NCI-H510A (cell line): ENCODE measurements around the gene COL27A1.

Experiments
- DNase-seq: peaks from one replicate; lab custom pipeline; 2025; lab: John Stamatoyannopoulos, UW

COL27A1 gene

GRCh38 chr9:114149181-114149580, 6.2 kb upstream of the COL27A1 start:
- DNase-seq, result no peak

GRCh38 chr9:114149765-114150340, 5.5 kb upstream of the COL27A1 start:
- no peak for DNase-seq

- no peak for DNase-seq
Measured at GRCh38 chr9:114150608-114151007, 4.7 kb upstream of the COL27A1 start.

- DNase-seq, result no peak
Measured at GRCh38 chr9:114151426-114151956, 3.8 kb upstream of the COL27A1 start.

GRCh38 chr9:114153761-114154599, 1.4 kb upstream of the COL27A1 start:
- DNase-seq, result no peak

- DNase-seq, result no peak
Measured at GRCh38 chr9:114154600-114155102, 686 bp upstream of the COL27A1 start.

GRCh38 chr9:114155995-114156656, 789 bp downstream of the COL27A1 start:
- no peak for DNase-seq

- no peak for DNase-seq
Measured at GRCh38 chr9:114156657-114157421, 1.5 kb downstream of the COL27A1 start.

- DNase-seq, result no peak
Measured at GRCh38 chr9:114157516-114158176, 2.3 kb downstream of the COL27A1 start.

GRCh38 chr9:114158482-114159130, 3.3 kb downstream of the COL27A1 start:
- DNase-seq, result no peak

- DNase-seq, result no peak
Measured at GRCh38 chr9:114159691-114160090, 4.4 kb downstream of the COL27A1 start.

- no peak for DNase-seq
Measured at GRCh38 chr9:114161513-114161912, 6.2 kb downstream of the COL27A1 start.

GRCh38 chr9:114163517-114163951, 8.2 kb downstream of the COL27A1 start:
- DNase-seq, result no peak

GRCh38 chr9:114164191-114164794, 9.0 kb downstream of the COL27A1 start:
- DNase-seq, result no peak

- DNase-seq, result no peak
Measured at GRCh38 chr9:114165407-114166102, 10.2 kb downstream of the COL27A1 start.

- no peak for DNase-seq
Measured at GRCh38 chr9:114166103-114166470, 10.8 kb downstream of the COL27A1 start.

GRCh38 chr9:114166614-114167572, 11.6 kb downstream of the COL27A1 start:
- no peak for DNase-seq

- DNase-seq, result no peak
Measured at GRCh38 chr9:114167591-114168091, 12.3 kb downstream of the COL27A1 start.
